ENCODE results near the gene RAB32.

DNA sequence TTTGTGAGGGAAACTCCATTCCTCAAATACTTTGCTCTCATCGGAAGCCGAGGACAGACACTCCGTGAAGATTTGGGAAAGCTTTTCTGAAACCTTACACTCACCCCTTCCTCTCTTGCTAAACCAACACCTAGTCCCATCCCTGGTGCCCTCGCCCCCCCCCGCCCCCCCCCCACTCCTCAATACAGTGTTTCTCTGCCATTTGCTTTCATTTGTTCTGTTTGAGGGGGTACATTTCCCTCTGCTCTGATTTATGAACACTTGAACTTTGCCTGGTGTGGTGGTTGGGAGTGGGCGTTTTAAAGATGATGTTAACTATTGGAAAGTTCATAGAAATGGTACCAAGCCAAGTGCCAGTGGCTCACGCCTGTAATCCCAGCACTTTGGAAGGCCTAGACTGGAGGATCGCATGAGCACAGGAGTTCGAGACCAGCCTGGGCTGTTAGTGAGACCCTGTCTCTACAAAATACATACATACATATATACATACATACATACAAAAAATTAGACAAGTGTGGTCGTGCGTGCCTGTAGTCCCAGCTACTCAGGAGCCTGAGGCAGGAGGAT is 1.1 kb downstream of the RAB32 start:
- TF ChIP-seq POLR2A (IDR thresholded peaks at IDR 0.05) (no peak), POLR2AphosphoS5 (IDR thresholded peaks at IDR 0.05) (no peak)
- TF ChIP-seq, protein P1, sequence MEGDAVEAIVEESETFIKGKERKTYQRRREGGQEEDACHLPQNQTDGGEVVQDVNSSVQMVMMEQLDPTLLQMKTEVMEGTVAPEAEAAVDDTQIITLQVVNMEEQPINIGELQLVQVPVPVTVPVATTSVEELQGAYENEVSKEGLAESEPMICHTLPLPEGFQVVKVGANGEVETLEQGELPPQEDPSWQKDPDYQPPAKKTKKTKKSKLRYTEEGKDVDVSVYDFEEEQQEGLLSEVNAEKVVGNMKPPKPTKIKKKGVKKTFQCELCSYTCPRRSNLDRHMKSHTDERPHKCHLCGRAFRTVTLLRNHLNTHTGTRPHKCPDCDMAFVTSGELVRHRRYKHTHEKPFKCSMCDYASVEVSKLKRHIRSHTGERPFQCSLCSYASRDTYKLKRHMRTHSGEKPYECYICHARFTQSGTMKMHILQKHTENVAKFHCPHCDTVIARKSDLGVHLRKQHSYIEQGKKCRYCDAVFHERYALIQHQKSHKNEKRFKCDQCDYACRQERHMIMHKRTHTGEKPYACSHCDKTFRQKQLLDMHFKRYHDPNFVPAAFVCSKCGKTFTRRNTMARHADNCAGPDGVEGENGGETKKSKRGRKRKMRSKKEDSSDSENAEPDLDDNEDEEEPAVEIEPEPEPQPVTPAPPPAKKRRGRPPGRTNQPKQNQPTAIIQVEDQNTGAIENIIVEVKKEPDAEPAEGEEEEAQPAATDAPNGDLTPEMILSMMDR (IDR thresholded peaks at IDR 0.05), result no peak

All from prostate gland (tissue), 2 donors.